GM12801 (cell line): Measurements from ENCODE around the gene LY9.

Experiments
- CTCF ChIP-seq: IDR thresholded peaks from one replicate; pipeline ENCODE4 v1.5.1; 2011; ENCODE audit warnings: control low read depth; ENCODE audit not compliant: insufficient read length; ENCODE audit errors: extremely low read depth

The LY9 gene

GRCh38 chr1:160855181-160855981, 59.4 kb downstream of the LY9 start:
- TF ChIP-seq CTCF: no peak

- no peak for TF ChIP-seq CTCF
Measured at GRCh38 chr1:160858097-160858496, 62.1 kb downstream of the LY9 start.

GRCh38 chr1:160858507-160858906, 62.5 kb downstream of the LY9 start:
- TF ChIP-seq CTCF: no peak

GRCh38 chr1:160859166-160859565, 63.2 kb downstream of the LY9 start:
- no peak for TF ChIP-seq CTCF

- no peak for TF ChIP-seq CTCF
Measured at GRCh38 chr1:160860840-160861505, 65.0 kb downstream of the LY9 start.

GRCh38 chr1:160862203-160863060, 66.5 kb downstream of the LY9 start, which contains the start of gene CD244:
Gene CD244 (minus strand): TSS chr1:160862887. CDS start chr1:160862677, 210 bp downstream.
- no peak for TF ChIP-seq CTCF

GRCh38 chr1:160863061-160863773, 67.2 kb downstream of the LY9 start:
- no peak for TF ChIP-seq CTCF
